HepG2 (cell line): ENCODE results near the gene RHOC. TPM values are rescaled to one million over a fixed set of nuclear protein-coding genes. Genes with fewer than 3 reads are reported as not detected.

Experiments
- AHR ChIP-seq: IDR thresholded peaks from 2 replicates; pipeline ENCODE4 v1.6.1; 2018; ENCODE audit warnings: missing genetic modification reagents, missing compliant biosample characterization
- AKAP8 ChIP-seq: sonication (generic); formaldehyde crosslinking; IDR thresholded peaks from 2 replicates; pipeline ENCODE4 v1.5.1; 2020; ENCODE audit warnings: mild to moderate bottlenecking, missing genetic modification reagents
- ARID3A ChIP-seq: IDR thresholded peaks from 2 replicates; pipeline ENCODE4 v1.6.1; 2012; ENCODE audit warnings: low read depth, low read length, improper control_type of control experiment
- BCL6 ChIP-seq: IDR thresholded peaks from 2 replicates; pipeline ENCODE4 v1.6.1; 2016; ENCODE audit warnings: missing genetic modification reagents, missing compliant biosample characterization
- GFI1 ChIP-seq: sonication (generic); formaldehyde crosslinking; IDR thresholded peaks from 2 replicates; pipeline ENCODE4 v1.5.0; 2020; ENCODE audit warnings: missing genetic modification reagents, mild to moderate bottlenecking, borderline replicate concordance
- GZF1 ChIP-seq: sonication (generic); formaldehyde crosslinking; IDR thresholded peaks from 2 replicates; pipeline ENCODE4 v1.5.1; 2020; ENCODE audit warnings: mild to moderate bottlenecking, missing genetic modification reagents
- KDM3A ChIP-seq: IDR thresholded peaks from 2 replicates; pipeline ENCODE4 v1.6.1; 2018; ENCODE audit warnings: low read depth, missing compliant biosample characterization
- KLF15 ChIP-seq: sonication (generic); formaldehyde crosslinking; IDR thresholded peaks from 2 replicates; pipeline ENCODE4 v1.8.1; 2023; ENCODE audit warnings: borderline replicate concordance, mild to moderate bottlenecking, inconsistent platforms, missing genetic modification reagents, mixed read lengths
- KLF9 ChIP-seq: IDR thresholded peaks from 2 replicates; pipeline ENCODE4 v1.6.1; 2016; ENCODE audit warnings: low read depth
- MIER3 ChIP-seq: IDR thresholded peaks from 2 replicates; pipeline ENCODE4 v1.6.1; 2016; ENCODE audit warnings: missing compliant biosample characterization, borderline replicate concordance
- NR0B2 ChIP-seq: sonication (generic); formaldehyde crosslinking; IDR thresholded peaks from 2 replicates; pipeline ENCODE4 v1.4.0; 2020; ENCODE audit warnings: mild to moderate bottlenecking, missing genetic modification reagents
- PAX8 ChIP-seq: sonication (generic); formaldehyde crosslinking; IDR thresholded peaks from 2 replicates; pipeline ENCODE4 v1.8.0; 2022; ENCODE audit warnings: mild to moderate bottlenecking, missing genetic modification reagents, borderline replicate concordance
- TFAP4 ChIP-seq: sonication (generic); IDR thresholded peaks from 2 replicates; pipeline ENCODE4 v1.6.1; 2016; ENCODE audit warnings: low read depth, borderline replicate concordance
- WIZ ChIP-seq: sonication (generic); formaldehyde crosslinking; IDR thresholded peaks from 2 replicates; pipeline ENCODE4 v1.5.1; 2020; ENCODE audit warnings: mild to moderate bottlenecking, missing genetic modification reagents
- YY1 ChIP-seq: IDR thresholded peaks from 2 replicates; pipeline ENCODE4 v1.6.1; 2011; ENCODE audit warnings: low read length, low read depth, moderate library complexity, mild to moderate bottlenecking; ENCODE audit not compliant: insufficient read depth, insufficient replicate concordance
- ZMYM3 ChIP-seq: sonication (generic); formaldehyde crosslinking; IDR thresholded peaks from 2 replicates; pipeline ENCODE4 v1.5.1; 2020; ENCODE audit warnings: mild to moderate bottlenecking, missing genetic modification reagents
- ZNF18 ChIP-seq: sonication (generic); formaldehyde crosslinking; IDR thresholded peaks from 2 replicates; pipeline ENCODE4 v1.8.0; 2022; ENCODE audit warnings: mild to moderate bottlenecking, missing genetic modification reagents; ENCODE audit not compliant: insufficient replicate concordance
- ZNF24 ChIP-seq: fragments of 450-650 bp; IDR thresholded peaks from 2 replicates; pipeline ENCODE4 v1.6.1; 2017; ENCODE audit warnings: antibody characterized with exemption, mild to moderate bottlenecking
- ZNF281 ChIP-seq: sonication (generic); formaldehyde crosslinking; IDR thresholded peaks from 2 replicates; pipeline ENCODE4 v1.4.0; 2020; ENCODE audit warnings: missing genetic modification reagents, borderline replicate concordance
- ZNF317 ChIP-seq: sonication (generic); formaldehyde crosslinking; IDR thresholded peaks from 2 replicates; pipeline ENCODE4 v1.5.0; 2020; ENCODE audit warnings: mild to moderate bottlenecking, missing genetic modification reagents
- ZNF333 ChIP-seq: sonication (generic); formaldehyde crosslinking; IDR thresholded peaks from 2 replicates; pipeline ENCODE4 v1.4.0; 2020; ENCODE audit warnings: mild to moderate bottlenecking, missing genetic modification reagents, borderline replicate concordance
- polyA plus RNA-seq, 8 experiments: library from polyadenylated mRNA; depleted of rRNA in 3 of 8; stranded (reverse) in 7 of 8; unstranded in 1 of 8; fragments of >200 nt; fragmentation: Illumina TruSeq in 4 of 8; extraction: Trizol in 4 of 8; gene quantifications; 2 replicates each; pipeline versions ENCODE4 v1.2.1 to v1.2.3, GENCODE V29; 2011 to 2016; ENCODE audit warnings: low read depth in 4 of 8, missing spikeins in 1 of 8, mixed read lengths in 1 of 8; ENCODE audit not compliant: insufficient read depth in 1 of 8
- total RNA-seq, 5 experiments: library from RNA; depleted of rRNA; stranded (reverse); fragments of >200 nt; fragmentation: Illumina TruSeq; extraction: Trizol; gene quantifications; 2 replicates each; pipeline ENCODE4 v1.2.3, GENCODE V29; 2016; ENCODE audit warnings: low read depth in 1 of 5

The RHOC gene
- total and polyA plus RNA-seq, 2 of the 13 experiments (the other 11 are each of a cell fraction or from before 2014, with no cell fraction given) = 64.3 to 182 TPM

GRCh38 chr1:112673592-112674439, 33.1 kb downstream of the RHOC start (continued):
- TF ChIP-seq ZNF18 (CRISPR knock-in tag) = peak; percentile 51
- TF ChIP-seq ZMYM3 (CRISPR knock-in tag) = 0 out of 2 replicates have a peak, but pooled peaks have one; percentile 27
- 0 out of 2 replicates have a peak, but pooled peaks have one; percentile 38 for TF ChIP-seq GZF1
- TF ChIP-seq KLF9 = peak; percentile 72; the same call in 1 of the 2 replicates
- TF ChIP-seq ARID3A = 0 out of 2 replicates have a peak, but pooled peaks have one; percentile 31
- 0 out of 2 replicates have a peak, but pooled peaks have one; percentile 52 for TF ChIP-seq ZNF317 (CRISPR knock-in tag)
- TF ChIP-seq KLF15 = no peak
- TF ChIP-seq ZNF333 (CRISPR knock-in tag) = 0 out of 2 replicates have a peak, but pooled peaks have one; percentile 16
- peak; percentile 56; the same call in 1 of the 2 replicates for TF ChIP-seq AHR
- TF ChIP-seq KDM3A (CRISPR knock-in tag) = 0 out of 2 replicates have a peak, but pooled peaks have one; percentile 46
- no peak for TF ChIP-seq NR0B2 (CRISPR knock-in tag)
- no peak for TF ChIP-seq PAX8 (CRISPR knock-in tag)
- TF ChIP-seq TFAP4 = peak; percentile 39; the same call in 1 of the 2 replicates
- TF ChIP-seq AKAP8 = peak; percentile 2; the same call in 1 of the 2 replicates
- TF ChIP-seq ZNF281 = 0 out of 2 replicates have a peak, but pooled peaks have one; percentile 49
- no peak for TF ChIP-seq WIZ
- no peak for TF ChIP-seq MIER3 (CRISPR knock-in tag)
- peak; percentile 5; the same call in 1 of the 2 replicates for TF ChIP-seq BCL6 (CRISPR knock-in tag)
- no peak for TF ChIP-seq ZNF24
- peak; percentile 23 for TF ChIP-seq YY1
- peak; percentile 60; the same call in 1 of the 2 replicates for TF ChIP-seq GFI1 (CRISPR knock-in tag)
